Frontal cortex (tissue), 4 donors: ENCODE results near the gene S100Z. TPM values are rescaled to one million over a fixed set of nuclear protein-coding genes. Genes with fewer than 3 reads are reported as not detected.
"Not testable (repeated sequence)": the region's sequence is repeated elsewhere in the genome, so short reads cannot be mapped to it uniquely, and the experiment has no call there.

ENCODE experiments used
- DNase-seq, 2 donors: peaks; one replicate each; pipeline ENCODE4 v3.0.0; 2012; ENCODE audit warnings: low spot score in 2 of 2
- FAIRE-seq: peaks from 2 replicates; lab custom pipeline; 2012; peaks lifted over from hg19 to GRCh38; lab: Jason Lieb, UNC
- small RNA-seq: library from RNA; depleted of rRNA; stranded (forward); fragments of <200 nt; gene quantifications from one replicate; pipeline ENCODE3, GENCODE V24; 2014
- total RNA-seq: library from RNA; depleted of rRNA; stranded (reverse); fragments of >200 nt; gene quantifications from one replicate; pipeline ENCODE4 v1.2.3, GENCODE V29; 2014
- donor health status: control.
- donor health status: control.
- donor health status: control.

Gene S100Z
- total RNA-seq, 1 donor from 2014 or later: not detected

- DNase-seq (no peak), FAIRE-seq (no peak)
Observed at GRCh38 chr5:76943006-76943405, 93.2 kb downstream of the S100Z start.

- DNase-seq (no peak), FAIRE-seq (no peak)
Observed at GRCh38 chr5:76944638-76945037, 94.8 kb downstream of the S100Z start.

DNA sequence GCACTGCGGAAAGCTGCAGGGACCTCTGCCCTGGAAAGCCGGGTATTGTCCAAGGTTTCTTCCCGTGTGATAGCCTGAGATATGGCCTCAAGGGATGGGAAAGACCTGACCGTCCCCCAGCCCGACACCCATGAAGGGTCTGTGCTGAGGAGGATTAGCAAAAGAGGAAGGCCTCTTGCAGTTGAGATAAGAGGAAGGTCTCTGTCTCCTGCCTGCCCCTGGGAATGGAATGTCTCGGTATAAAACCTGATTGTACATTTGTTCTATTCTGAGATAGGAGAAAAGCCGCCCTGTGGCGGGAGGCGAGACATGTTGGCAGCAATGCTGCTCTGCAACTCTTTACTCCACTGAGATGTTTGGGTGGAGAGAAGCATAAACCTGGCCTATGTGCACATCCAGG lies 95.4 kb downstream of the S100Z start:
- FAIRE-seq, DNase-seq: not testable (repeated sequence)

DNA sequence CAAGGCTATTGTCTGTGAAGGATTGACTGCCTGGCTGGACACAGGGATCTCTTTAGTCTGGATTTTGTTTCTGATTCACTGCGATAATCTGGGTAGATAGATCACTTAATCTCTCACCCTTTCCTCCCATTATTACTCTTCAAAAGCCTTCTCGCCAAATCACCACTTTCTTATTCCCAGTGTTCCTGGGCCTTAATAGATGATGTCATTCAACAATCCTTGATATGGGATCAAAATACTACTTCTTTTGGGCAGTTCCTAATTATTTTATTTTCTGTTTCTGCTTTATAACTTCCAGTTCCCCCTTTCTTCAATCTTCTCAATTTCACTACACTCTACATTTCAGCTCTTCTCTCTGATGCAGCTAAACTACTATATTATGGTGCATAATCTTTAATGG lies 96.3 kb downstream of the S100Z start:
- DNase-seq: no peak
- FAIRE-seq: no peak

DNA sequence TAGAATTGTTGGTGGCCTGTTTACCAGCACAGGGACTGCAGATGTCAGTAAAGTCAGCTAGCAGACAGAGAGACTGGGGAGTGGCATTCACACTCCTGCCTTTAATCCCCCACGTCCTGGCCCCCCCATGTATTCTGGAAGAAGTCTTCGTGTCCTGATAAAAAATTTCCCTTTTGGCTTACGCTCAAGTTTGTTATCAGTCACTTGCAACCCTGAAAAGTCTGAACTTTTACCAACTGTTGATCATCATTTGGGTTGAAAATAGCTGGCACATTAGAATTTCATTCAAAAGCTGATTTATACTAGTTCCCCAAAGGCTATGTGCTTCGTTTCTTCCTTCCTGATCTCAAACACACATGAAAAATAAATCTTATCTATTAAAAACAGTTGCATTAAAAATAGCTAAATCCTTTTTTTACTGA lies 97.3 kb downstream of the S100Z start:
- DNase-seq (no peak), FAIRE-seq (no peak)

DNA sequence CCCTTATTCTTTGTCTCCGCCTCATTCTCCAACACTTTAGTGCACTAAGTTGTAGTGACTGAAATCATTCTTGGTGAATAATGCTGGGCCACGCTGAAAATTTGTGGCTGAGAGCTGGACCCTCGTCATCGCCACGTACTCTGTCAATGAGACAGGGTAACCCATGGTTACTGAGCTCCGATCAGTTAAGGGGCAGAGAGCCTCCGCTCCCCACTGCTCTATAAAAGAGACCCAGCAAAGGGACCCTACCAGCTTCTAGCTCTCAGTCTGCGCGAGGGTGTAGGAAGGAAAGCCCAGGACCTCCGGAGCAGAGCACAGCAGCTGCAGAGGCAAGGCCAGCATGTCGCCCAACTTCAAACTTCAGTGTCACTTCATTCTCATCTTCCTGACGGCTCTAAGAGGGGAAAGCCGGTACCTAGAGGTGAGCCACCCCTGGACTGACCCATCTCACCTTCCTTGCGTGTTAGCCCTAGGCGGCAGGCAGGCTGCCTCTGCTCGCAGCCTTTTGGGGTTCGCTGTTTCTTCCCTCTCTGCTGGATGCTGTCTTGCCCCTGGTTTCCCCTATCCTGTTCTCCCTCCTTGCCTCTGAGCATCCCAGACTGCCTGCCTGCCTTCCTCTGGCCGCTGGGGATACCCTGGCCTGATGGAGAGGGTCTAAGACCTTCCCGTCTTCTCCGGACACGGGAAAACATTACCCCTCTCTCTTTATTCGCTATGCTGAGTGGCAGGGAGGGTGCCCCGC lies 103.2 kb downstream of the S100Z start, which contains the start of gene CRHBP:
CRHBP (plus strand) TSS at position 251 of the 742 bp plus-strand sequence; CDS start at position 341, 90 bp downstream.
- DNase-seq: no peak
- no peak for FAIRE-seq

DNA sequence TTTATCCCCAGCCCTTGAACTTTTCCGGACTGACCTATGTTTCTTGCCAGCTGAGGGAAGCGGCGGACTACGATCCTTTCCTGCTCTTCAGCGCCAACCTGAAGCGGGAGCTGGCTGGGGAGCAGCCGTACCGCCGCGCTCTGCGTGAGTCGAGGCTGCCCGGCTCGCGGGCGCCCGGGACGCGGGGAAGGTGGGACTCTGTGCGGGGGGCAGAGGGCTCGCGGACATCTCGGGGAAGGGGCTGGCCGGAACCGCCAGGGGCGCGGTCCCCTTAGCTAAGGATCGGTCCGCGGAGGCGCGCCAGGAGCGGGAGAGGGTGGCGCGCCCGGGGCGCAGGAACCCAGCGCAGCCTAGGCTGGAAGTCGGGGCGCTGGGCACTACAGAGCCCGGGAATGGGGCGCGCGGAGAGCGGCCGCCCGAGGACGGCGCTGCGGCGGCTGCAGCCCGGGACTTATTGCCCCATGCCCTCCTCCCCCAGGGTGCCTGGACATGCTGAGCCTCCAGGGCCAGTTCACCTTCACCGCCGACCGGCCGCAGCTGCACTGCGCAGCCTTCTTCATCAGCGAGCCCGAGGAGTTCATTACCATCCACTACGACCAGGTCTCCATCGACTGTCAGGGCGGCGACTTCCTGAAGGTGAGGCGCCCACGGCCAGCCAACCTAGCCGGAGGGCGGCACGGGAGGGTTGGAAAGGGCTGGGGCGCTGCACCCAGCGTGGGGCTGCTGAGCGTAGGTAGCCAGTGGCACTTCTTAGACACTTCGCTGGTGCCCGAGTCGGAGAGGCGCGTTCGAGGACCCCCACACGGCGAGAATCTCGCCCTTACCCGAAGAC lies 104.0 kb downstream of the S100Z start:
- no peak for FAIRE-seq
- DNase-seq: peak; percentile 29 to 33

GRCh38 chr5:76954383-76954763 lies 104.6 kb downstream of the S100Z start:
- no peak for FAIRE-seq
- peak in 1 of 2 donors; percentile 21 for DNase-seq

DNA sequence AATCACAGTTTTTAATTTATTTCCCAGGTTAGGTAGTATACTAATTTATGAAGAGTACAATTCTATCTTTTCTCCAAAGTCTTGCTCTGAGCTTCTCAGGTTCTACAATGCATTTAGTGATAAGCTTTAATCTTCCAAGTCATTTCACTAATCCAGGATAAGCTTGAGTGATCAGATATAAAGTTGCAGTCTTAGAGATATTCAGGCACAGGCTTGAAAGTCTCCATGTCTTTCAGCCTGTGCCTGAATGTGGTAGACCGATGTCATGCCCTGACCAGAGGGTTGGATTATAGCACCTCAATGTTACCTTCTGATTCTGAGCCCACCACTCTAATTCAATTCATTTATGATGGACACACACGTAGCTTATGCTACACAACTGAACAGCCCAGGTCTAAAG lies 106.2 kb downstream of the S100Z start:
- no peak for FAIRE-seq
- no peak for DNase-seq

DNA sequence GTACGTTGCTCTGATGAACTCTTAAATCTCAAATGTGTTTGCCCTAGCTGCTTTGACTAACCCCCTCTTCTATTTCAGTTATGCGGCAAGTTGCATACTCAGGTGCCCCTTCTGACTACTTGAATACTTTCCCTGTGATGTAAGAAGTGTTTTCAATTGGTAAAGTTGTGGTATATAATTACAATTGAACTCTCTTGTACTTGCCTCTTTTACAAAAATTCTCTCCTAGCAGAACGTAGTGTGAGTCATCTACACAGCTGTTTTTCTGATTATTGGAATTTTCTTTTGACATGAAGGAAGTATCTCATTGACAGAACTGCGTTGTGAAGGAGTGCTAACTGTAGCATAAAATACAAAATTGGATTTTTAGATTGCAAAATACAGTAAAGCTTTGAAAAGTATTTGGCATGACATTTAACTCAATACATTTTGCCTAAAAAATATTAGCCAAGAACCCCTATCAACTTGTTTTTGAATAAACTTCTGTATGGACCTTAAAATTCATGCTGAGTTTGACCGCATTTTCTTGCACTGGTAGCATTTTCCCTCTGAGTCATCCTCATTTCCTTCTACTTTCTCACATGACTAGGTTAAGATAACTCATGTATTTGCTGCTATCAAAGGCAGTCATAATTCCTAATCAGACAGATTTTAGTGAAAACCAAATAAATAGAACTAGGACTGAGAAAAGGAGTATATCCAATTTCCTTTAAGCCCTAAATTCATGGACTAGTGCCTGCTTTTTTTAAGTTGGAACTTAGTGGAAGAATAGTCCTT lies 109.4 kb downstream of the S100Z start:
- no peak for DNase-seq
- FAIRE-seq: no peak

GRCh38 chr5:76960004-76960625 lies 110.3 kb downstream of the S100Z start:
- FAIRE-seq: no peak

DNA sequence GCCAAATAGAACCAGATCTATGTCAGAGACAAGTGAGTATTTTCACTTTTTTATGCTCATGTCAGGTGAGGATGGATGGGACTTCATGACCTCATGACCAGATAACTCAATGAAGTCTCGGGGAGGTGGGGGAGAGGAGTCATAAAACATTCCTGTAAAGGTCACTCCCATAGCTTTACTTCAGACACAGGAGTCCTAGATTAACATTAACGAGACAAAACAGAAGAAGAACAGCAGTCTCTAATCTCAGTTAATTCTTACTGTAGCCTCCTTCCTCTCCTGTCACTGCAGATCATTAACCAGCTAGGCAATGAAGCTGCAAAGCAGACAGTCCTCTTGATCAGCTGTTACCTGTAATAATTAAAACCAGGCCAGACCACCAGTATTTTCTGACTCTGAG lies 114.2 kb downstream of the S100Z start:
- FAIRE-seq (no peak), DNase-seq (no peak)

More at GRCh38 chr5:76960004-76960625, 110.3 kb downstream of the S100Z start:
- no peak for DNase-seq

Small RNA genes lying within 50 kb of the gene (small RNA-seq; reads per million reads assigned to genes)
- gene RN7SL208P (not detected), gene RNU6ATAC36P (not detected)

Other genes with a start within 250 kb of the S100Z start
- under 0.01 TPM for gene F2RL2, start 226.6 kb upstream of the S100Z start, total RNA-seq
- 22.8 TPM for gene F2R, start 133.9 kb upstream of the S100Z start, total RNA-seq
- gene F2RL1, start 31.0 kb upstream of the S100Z start, total RNA-seq: 1.2 TPM
- gene CRHBP, start 103.0 kb downstream of the S100Z start, total RNA-seq: 7.3 TPM
- 32.6 TPM for gene AGGF1, start 180.4 kb downstream of the S100Z start, total RNA-seq
- 1.6 TPM for gene ZBED3, start 237.3 kb downstream of the S100Z start, total RNA-seq